ENCODE data around the gene COX15. TPM values are rescaled to one million over a fixed set of nuclear protein-coding genes. Genes with fewer than 3 reads are reported as not detected.

Gene COX15
- total and polyA plus RNA-seq, 12 donors, result 13.4 to 89.7 (median 63.1) TPM

DNA sequence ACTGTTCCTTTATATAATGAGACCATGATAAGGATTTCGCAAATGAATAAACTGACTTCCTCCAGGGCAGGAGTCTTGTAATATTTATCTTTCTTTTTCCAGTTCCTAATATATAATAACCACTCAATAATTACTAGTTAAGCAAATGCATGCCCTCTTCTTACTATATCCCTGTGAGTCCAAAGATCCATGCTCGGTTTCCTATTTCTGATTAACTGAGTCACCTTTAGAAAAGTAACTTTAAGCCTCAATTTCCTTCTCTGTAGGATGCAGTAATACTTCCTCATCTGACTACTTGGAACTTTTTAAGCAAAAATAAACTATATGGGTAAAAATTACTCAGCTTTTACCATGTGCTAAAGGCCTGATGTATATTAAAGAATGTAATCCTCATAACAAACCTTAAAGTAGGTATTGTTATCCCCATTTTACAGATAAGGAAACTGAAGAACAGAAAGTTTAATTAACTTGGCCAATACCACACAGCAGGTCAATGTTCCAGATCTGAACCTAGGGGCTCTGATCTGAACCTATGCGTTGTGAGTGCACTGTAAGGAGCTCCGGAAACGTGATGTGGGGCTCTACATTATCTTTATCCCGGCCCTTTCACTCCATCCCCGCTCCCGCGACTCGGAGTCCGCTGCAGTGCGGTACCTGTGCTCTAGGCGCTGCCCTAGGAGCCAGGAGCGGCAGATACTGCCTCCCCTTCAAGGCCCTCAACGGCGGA, 458 bp downstream of the COX15 start:
- Histone ChIP-seq H3K27me3 (no peaks in the 10 kb centered on the region), H3K36me3 (replicated peaks in 1 of 2) (peaks cover under 1 to 12% of the 10 kb centered on the region in 2 donors), H3K4me1 (replicated peaks in 1 of 2) (peaks cover 10 to 21% of the 10 kb centered on the region in 2 donors), H3K9me3 (replicated peaks in 1 of 3) (no peaks in the 10 kb centered on the region), H3K27ac (peak overlapping the region; percentile 84 to 97 (median 94)), H3K4me3 (peak overlapping the region; percentile 48 to 84 (median 78))
- DNase-seq, result no peak
- intact Hi-C loops (cut with DNase I), result no loop called here
- 5 to 9% (median 5%) methylated on average over 9 to 16 of the region's 16 CpGs for WGBS, 4 donors
- TF ChIP-seq POLR2A (IDR thresholded peaks at IDR 0.05) (no peak), CTCF (IDR thresholded peaks at IDR 0.05) (peak in 2 of 6 experiments; percentile 10 to 25)

GRCh38 chr10:99730026-99730425, 1.9 kb downstream of the COX15 start:
- intact Hi-C loops (cut with DNase I), result no loop called here
- H3K27ac ChIP-seq, result no peak overlapping the region
- no peaks in the 10 kb centered on the region for H3K9me3 ChIP-seq (replicated peaks in 1 of 3)
- H3K4me3 ChIP-seq, result no peak overlapping the region
- 43 to 59% (median 54%) methylated on average over 1 of the region's 1 CpG for WGBS, 4 donors
- peaks cover 4 to 27% of the 10 kb centered on the region in 2 donors for H3K36me3 ChIP-seq (replicated peaks in 1 of 2)
- no peak for DNase-seq
- H3K27me3 ChIP-seq, result no peaks in the 10 kb centered on the region
- TF ChIP-seq POLR2A (IDR thresholded peaks at IDR 0.05), result no peak
- TF ChIP-seq CTCF (IDR thresholded peaks at IDR 0.05), result no peak
- H3K4me1 ChIP-seq (replicated peaks in 1 of 2), result peaks cover 10 to 21% of the 10 kb centered on the region in 2 donors

DNA sequence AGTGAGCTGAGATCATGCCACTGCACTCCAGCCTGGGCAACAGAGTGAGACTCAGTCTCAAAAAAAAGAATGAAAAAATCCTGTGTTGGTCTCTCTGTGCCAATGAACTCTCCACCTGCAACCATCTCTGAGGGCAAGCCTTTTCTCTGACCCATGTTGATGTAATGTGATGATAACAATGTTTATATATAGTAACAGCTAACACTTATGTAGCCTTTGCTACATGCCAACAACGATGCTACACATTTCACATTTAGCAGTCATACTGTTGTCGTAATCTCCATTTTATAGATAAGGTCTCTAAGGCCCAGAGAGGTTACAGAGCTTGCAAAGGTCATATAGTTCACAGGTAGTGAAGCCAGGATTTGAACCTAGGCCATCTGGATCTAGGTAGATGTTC, 11.5 kb downstream of the COX15 start:
- TF ChIP-seq CTCF (IDR thresholded peaks at IDR 0.05) (no peak), POLR2A (IDR thresholded peaks at IDR 0.05) (no peak)
- WGBS, 4 donors, result 76 to 85% (median 85%) methylated on average over 2 of the region's 2 CpGs
- H3K9me3 ChIP-seq (replicated peaks in 1 of 3), result no peaks in the 10 kb centered on the region
- H3K27me3 ChIP-seq, result no peaks in the 10 kb centered on the region
- DNase-seq, result no peak
- intact Hi-C loops (cut with DNase I), result no loop called here
- no peak overlapping the region for H3K4me3 ChIP-seq
- no peaks in the 10 kb centered on the region for H3K4me1 ChIP-seq (replicated peaks in 1 of 2)
- H3K27ac ChIP-seq, result no peak overlapping the region
- H3K36me3 ChIP-seq (replicated peaks in 1 of 2), result peaks cover 0 to 90% of the 10 kb centered on the region in 2 donors

DNA sequence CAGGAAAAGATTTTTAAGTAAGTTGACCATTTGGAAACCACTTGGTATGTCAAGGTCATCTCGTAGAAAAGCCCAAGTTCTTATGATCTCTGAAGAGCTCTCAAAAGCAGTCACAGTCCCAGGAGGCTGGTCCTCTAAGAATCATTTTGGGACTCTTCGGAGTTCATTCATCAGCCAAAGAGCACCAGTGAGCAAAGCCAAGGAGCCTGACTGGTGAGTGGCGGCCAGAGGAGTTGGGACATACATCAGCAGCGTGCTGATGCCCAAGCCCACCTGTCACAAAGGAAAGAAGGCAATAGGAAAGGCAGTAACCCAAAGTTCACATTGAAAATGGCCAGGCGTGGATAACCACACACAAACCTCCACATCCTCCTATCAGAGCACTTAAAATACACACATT, 17.5 kb downstream of the COX15 start:
- no peak for TF ChIP-seq CTCF (IDR thresholded peaks at IDR 0.05)
- no peak for TF ChIP-seq POLR2A (IDR thresholded peaks at IDR 0.05)
- H3K27me3 ChIP-seq, result no peaks in the 10 kb centered on the region
- no peaks in the 10 kb centered on the region for H3K9me3 ChIP-seq (replicated peaks in 1 of 3)
- H3K27ac ChIP-seq, result peak overlapping the region in 1 of 5 donors; percentile 0
- no peak for DNase-seq
- WGBS, 4 donors, result 83 to 86% (median 84%) methylated on average over 5 of the region's 5 CpGs
- peaks cover 0 to 48% of the 10 kb centered on the region in 2 donors for H3K36me3 ChIP-seq (replicated peaks in 1 of 2)
- intact Hi-C loops (cut with DNase I), result loop anchor here (5.0 to 10.0 kb wide), 2 partner anchors 90 to 152 kb away; partner anchors contain the start of gene SLC25A28 (in 2 of the 2)
- peaks cover 7 to 21% of the 10 kb centered on the region in 2 donors for H3K4me1 ChIP-seq (replicated peaks in 1 of 2)
- H3K4me3 ChIP-seq, result no peak overlapping the region

Data from adrenal gland (tissue), 12 donors.